Upper lobe of right lung (tissue), 1 donor: Measurements from ENCODE around the gene MYCN. TPM values are rescaled to one million over a fixed set of nuclear protein-coding genes. Genes with fewer than 3 reads are reported as not detected.

Experiments
- ATAC-seq: fragments of 200-7000 bp; cut with Tn5 transposase; one replicate; pipeline ENCODE4 v1.9.1; 2020; ENCODE audit warnings: mild to moderate bottlenecking, moderate library complexity
- DNase-seq: peaks from one replicate; pipeline ENCODE4 v3.0.0-alpha.2; 2020
- H3K27ac ChIP-seq: fragments of 200-600 bp; one replicate; pipeline ENCODE4 v1.8.0; 2022
- H3K27me3 ChIP-seq: fragments of 200-600 bp; one replicate; pipeline ENCODE4 v1.8.0; 2022; ENCODE audit warnings: mild to moderate bottlenecking
- H3K36me3 ChIP-seq: fragments of 200-600 bp; one replicate; pipeline ENCODE4 v1.8.0; 2022
- H3K4me1 ChIP-seq: fragments of 200-600 bp; one replicate; pipeline ENCODE4 v1.8.0; 2022
- H3K4me3 ChIP-seq: fragments of 200-600 bp; one replicate; pipeline ENCODE4 v1.8.0; 2022; ENCODE audit warnings: mild to moderate bottlenecking
- H3K9me3 ChIP-seq: fragments of 200-600 bp; one replicate; pipeline ENCODE4 v1.8.0; 2022
- intact Hi-C: fragments of 100-400 bp; cut with DNase I; formaldehyde crosslinking; loops from one replicate; pipeline ENCODE4 v1.11.0; 2022
- long read RNA-seq: library from polyadenylated mRNA; unstranded; transcript quantifications from one replicate; pipeline ENCODE4 v2.0.0, GENCODE V29; 2021
- total RNA-seq: library from RNA; stranded (reverse); fragmentation: NEBNext Ultra II Directional; extraction: Animal tissue kit (Norgen Biotek cat#: 25700); gene quantifications from one replicate; pipeline ENCODE4 v1.2.1, GENCODE V29; 2021
- TF ChIP-seq, protein P1 (sequence below): fragments of 200-600 bp; IDR thresholded peaks from one replicate; pipeline ENCODE4 v1.8.0; 2022; ENCODE audit warnings: antibody characterized with exemption
- donor health status: DM: no; HTN: yes; CAD: no; lungs with severe emphysema.

The MYCN gene
- 0.49 TPM for total RNA-seq
- long read RNA-seq, partial matches to known transcripts: 1 of 1 reads
- long read RNA-seq, other reads (novel, unspliced or antisense): 0 of 1 reads

DNA sequence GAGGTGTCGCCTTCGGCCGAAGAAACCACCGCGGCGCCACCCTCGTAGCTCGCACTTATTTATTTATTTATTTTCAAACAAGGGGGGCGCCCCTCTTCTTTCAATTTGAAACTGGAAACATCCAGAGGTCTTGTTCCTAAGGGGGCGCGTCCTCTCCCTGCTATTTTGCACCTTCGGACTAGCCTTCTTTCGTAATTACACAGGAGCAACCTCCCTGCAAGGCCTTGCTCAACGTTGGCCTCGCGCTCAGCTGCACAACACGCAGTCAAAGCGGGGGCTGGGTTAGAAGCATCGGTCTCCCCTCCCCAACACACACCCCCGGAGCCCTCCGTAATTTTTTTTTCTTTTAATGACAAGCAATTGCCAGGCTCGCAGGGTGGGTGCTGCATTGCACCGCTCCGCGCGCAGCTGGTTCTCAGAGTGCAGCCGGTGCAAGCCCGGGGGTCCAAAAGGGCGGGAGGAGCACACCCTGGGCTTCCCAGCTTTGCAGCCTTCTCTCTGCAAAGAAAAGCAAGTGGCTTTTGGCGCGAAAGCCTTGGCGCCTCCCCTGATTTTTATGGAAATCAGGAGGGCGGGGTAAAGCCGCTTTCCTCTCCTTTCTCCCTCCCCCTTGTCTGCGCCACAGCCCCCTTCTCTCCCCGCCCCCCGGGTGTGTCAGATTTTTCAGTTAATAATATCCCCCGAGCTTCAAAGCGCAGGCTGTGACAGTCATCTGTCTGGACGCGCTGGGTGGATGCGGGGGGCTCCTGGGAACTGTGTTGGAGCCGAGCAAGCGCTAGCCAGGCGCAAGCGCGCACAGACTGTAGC, at the start of gene MYCN:
MYCN (plus strand) TSS at position 697 of the 807 bp plus-strand sequence. CDS start 1,515 bp downstream, outside the sequence.
- intact Hi-C loops: loop anchor here (5.0 kb wide), 1 partner anchor 303 kb away; no protein-coding TSS in a partner anchor
- Histone ChIP-seq H3K4me1 (peaks cover 40% of the 10 kb centered on the region), H3K9me3 (no peaks in the 10 kb centered on the region), H3K27me3 (peaks cover 49% of the 10 kb centered on the region), H3K4me3 (peak within 1 kb of the TSS; percentile 52), H3K36me3 (no peaks in the 10 kb centered on the region), H3K27ac (no peak within 1 kb of the TSS)
- ATAC-seq (peak; percentile 25), DNase-seq (no peak)
- TF ChIP-seq, protein P1, sequence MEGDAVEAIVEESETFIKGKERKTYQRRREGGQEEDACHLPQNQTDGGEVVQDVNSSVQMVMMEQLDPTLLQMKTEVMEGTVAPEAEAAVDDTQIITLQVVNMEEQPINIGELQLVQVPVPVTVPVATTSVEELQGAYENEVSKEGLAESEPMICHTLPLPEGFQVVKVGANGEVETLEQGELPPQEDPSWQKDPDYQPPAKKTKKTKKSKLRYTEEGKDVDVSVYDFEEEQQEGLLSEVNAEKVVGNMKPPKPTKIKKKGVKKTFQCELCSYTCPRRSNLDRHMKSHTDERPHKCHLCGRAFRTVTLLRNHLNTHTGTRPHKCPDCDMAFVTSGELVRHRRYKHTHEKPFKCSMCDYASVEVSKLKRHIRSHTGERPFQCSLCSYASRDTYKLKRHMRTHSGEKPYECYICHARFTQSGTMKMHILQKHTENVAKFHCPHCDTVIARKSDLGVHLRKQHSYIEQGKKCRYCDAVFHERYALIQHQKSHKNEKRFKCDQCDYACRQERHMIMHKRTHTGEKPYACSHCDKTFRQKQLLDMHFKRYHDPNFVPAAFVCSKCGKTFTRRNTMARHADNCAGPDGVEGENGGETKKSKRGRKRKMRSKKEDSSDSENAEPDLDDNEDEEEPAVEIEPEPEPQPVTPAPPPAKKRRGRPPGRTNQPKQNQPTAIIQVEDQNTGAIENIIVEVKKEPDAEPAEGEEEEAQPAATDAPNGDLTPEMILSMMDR: no peak

DNA sequence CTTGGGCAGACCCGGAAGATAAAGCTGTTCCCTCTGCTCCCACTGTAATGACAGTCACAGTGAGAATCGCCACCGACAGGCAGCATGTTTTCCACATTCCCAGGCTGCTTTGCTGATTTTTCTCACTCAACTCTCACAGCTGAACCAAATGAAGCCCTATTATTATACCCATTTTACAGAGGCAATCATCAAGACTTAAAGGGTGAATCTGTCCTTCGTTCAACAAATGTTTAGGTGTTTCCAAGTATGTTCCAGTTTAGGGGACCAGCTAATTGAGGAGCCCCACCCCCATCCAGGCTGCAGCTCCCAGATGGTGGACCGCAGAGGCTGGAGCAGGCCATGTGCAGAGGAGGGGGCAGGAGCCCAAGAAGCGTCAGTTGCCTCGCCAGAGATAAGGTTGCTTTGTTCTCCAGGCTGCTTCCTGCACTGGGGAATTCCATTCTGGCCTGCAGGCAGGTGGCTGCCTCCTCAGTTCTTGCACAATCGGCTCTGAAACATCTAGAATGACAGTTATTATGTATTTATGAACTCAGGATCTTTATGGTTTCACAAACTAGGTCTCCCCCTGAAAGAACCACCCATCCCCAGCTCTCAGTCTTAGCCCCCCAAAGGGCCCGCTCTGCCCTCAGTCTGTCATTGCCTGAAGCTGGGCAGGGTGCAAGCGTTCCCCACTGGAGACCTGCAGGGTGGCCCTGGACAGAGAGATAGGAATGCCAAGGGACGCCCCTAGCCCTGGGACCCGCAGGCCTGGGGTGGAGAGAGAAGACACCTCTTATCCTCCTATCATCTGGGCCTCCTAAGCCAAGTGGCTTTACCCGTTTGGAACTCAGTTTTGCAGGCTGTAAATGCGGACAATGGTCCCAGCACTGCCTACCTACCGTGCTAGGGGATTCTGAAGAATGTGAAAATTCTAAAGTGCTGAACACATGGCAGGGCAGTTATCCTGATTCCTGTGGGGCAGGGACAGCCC, 49.1 kb upstream of the MYCN start:
- no peak overlapping the region for H3K27ac ChIP-seq
- no peaks in the 10 kb centered on the region for H3K36me3 ChIP-seq
- H3K4me1 ChIP-seq: no peaks in the 10 kb centered on the region
- H3K27me3 ChIP-seq: no peaks in the 10 kb centered on the region
- intact Hi-C loops: no loop called here
- TF ChIP-seq, protein P1: no peak
- no peaks in the 10 kb centered on the region for H3K9me3 ChIP-seq
- H3K4me3 ChIP-seq: no peak overlapping the region
- ATAC-seq: no peak
- DNase-seq: no peak

DNA sequence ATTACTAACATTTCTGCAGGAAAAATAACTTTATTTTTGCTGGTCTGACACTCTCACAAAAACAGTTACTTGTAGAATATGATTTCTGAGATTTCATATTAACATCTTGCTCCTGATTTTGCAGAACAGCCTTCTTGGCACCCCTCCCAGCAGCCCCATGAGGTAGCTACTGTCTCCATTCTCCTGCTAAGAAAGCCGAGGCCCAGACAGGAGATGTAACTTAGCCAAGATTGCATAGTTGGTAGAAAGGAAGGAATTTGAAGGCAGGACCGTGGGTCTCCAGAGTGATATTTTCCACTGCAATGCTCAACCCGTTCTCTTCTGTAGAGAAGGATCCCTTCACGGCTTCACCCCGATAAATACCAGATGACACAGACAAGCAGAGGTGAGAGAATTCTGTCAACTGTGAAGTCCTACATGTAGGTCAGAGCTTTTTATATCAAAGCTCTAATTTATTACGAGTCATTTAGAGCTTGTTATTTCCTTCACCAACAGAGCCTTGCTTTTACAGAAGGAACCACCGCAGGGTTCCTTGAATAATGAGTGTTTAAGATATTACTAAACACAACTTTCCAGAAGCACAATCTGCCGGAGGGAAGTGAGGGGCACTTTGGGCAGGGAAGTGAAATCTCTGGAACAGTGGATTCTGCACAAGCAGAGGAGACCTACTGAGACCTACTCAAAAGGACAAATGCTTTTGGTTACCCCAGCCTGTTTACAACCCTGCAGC, 48.0 kb upstream of the MYCN start:
- no peak for DNase-seq
- Histone ChIP-seq H3K4me1 (no peaks in the 10 kb centered on the region), H3K4me3 (no peak overlapping the region), H3K9me3 (no peaks in the 10 kb centered on the region), H3K27ac (no peak overlapping the region), H3K36me3 (no peaks in the 10 kb centered on the region), H3K27me3 (no peaks in the 10 kb centered on the region)
- intact Hi-C loops: no loop called here
- TF ChIP-seq, protein P1: no peak
- no peak for ATAC-seq

DNA sequence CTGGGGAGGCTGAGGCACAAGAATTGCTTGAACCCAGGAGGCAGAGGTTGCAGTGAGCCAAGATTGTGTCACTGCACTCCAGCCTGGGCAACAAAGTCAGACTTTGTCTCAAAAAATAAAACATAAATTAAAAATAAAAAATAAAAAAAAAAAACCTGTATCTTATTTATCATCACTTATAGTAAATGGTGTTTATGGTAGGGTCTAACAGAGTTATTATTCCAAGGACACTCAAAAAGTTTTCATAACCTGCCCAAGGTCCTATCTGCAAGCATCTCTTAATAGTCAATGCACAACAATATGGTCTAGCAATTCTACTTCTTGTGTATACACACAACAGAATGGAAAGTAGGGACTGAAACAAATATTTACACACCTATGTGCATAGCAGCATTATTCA, 47.3 kb upstream of the MYCN start:
- intact Hi-C loops: no loop called here
- no peaks in the 10 kb centered on the region for H3K36me3 ChIP-seq
- H3K9me3 ChIP-seq: no peaks in the 10 kb centered on the region
- no peak overlapping the region for H3K4me3 ChIP-seq
- no peak overlapping the region for H3K27ac ChIP-seq
- no peaks in the 10 kb centered on the region for H3K4me1 ChIP-seq
- no peaks in the 10 kb centered on the region for H3K27me3 ChIP-seq
- DNase-seq: no peak
- no peak for ATAC-seq
- TF ChIP-seq, protein P1: no peak
